Liver (tissue), 3 donors: ENCODE data around the gene HDDC3.

Experiments
- CTCF ChIP-seq: fragments of 150-350 bp; IDR thresholded peaks from 2 replicates; pipeline ENCODE4 v1.5.1; 2017; ENCODE audit warnings: improper control_type of control experiment, low read depth, low read length; ENCODE audit not compliant: missing input control
- MAX ChIP-seq: IDR thresholded peaks from 2 replicates; pipeline ENCODE4 v1.6.1; 2016; ENCODE audit warnings: antibody characterized with exemption
- RAD21 ChIP-seq, 2 donors: IDR thresholded peaks; 2 replicates each; pipeline ENCODE4 v1.6.1; 2016; ENCODE audit warnings: antibody characterized with exemption in 2 of 2, mild to moderate bottlenecking in 2 of 2
- donor health status: healthy.
- donor health status: healthy.

GRCh38 chr15:90924375-90924774 lies 8.0 kb downstream of the HDDC3 start:
- TF ChIP-seq CTCF (no peak), RAD21 (IDR thresholded peaks at IDR 0.05) (no peak), MAX (no peak)
